Mammary epithelial cell (primary cell): Measurements from ENCODE around the gene IMMP2L.

Experiments
- EZH2 ChIP-seq: IDR thresholded peaks from 2 replicates; pipeline ENCODE4 v1.6.1; 2012; ENCODE audit warnings: low read length, inconsistent platforms, borderline replicate concordance
- TF ChIP-seq, protein P1 (sequence below), 2 donors: IDR thresholded peaks in 1 of 2; conservative IDR thresholded peaks in 1 of 2; 2 replicates each; pipeline ENCODE4 v1.5.1; 2011 to 2012; ENCODE audit warnings: inconsistent platforms in 2 of 2, low read length in 2 of 2, mild to moderate bottlenecking in 2 of 2, control low read depth in 1 of 2, low read depth in 1 of 2; ENCODE audit not compliant: insufficient read depth in 1 of 2; ENCODE audit errors: extremely low read depth in 1 of 2

DNA sequence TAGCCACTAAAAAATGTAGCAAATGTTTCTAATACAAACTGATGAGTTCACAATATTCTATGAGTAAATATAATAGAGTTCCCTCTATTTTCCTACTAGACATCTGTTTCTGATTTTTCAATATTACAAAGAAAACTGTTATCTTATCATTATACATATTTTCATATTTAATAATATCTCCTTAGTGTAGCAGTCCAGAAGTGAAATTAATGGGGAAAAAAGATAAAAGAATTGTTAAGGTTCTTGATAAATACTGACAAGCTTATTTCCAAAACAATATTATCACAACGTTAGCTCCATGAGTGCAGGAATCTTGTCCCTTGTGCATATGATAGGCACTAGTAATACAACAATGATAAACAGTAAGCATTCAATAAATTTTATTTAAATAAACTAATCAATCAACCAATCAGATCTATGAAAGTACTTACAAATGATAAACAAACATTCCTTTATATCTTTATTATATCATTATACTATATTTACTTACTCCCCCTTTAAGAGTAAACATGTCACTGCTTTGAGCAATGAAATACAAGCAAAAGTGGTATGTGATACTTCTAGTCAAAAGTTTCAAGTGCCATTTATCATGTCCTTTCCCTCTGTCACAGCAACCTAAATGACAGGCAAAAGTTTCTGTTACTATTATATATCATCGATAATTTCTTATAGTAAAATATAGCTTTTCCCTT is 103.1 kb downstream of the IMMP2L start:
- TF ChIP-seq, protein P1, sequence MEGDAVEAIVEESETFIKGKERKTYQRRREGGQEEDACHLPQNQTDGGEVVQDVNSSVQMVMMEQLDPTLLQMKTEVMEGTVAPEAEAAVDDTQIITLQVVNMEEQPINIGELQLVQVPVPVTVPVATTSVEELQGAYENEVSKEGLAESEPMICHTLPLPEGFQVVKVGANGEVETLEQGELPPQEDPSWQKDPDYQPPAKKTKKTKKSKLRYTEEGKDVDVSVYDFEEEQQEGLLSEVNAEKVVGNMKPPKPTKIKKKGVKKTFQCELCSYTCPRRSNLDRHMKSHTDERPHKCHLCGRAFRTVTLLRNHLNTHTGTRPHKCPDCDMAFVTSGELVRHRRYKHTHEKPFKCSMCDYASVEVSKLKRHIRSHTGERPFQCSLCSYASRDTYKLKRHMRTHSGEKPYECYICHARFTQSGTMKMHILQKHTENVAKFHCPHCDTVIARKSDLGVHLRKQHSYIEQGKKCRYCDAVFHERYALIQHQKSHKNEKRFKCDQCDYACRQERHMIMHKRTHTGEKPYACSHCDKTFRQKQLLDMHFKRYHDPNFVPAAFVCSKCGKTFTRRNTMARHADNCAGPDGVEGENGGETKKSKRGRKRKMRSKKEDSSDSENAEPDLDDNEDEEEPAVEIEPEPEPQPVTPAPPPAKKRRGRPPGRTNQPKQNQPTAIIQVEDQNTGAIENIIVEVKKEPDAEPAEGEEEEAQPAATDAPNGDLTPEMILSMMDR (conservative IDR thresholded peaks at IDR 0.05 in 1 of 2, IDR thresholded peaks at IDR 0.05 in 1 of 2; ENCODE audit: extremely low read depth in 1 of 2, insufficient read depth in 1 of 2, low read depth in 1 of 2, low read length in 2 of 2): no peak
- no peak for TF ChIP-seq EZH2
